Mesothelial cell of epicardium (in vitro differentiated cells): ENCODE results near the gene DIAPH2. TPM values are rescaled to one million over a fixed set of nuclear protein-coding genes. Genes with fewer than 3 reads are reported as not detected.

Experiments
- DNase-seq, 2 experiments: peaks; one replicate each; pipeline ENCODE4 v3.0.0; 2021; ENCODE audit warnings: low spot score in 2 of 2; ENCODE audit not compliant: unreplicated experiment in 2 of 2
- H3K27ac Mint-ChIP-seq: 2 replicates; pipeline ENCODE4 v1.8.0; 2021; ENCODE audit warnings: mixed read lengths
- H3K27me3 Mint-ChIP-seq: 2 replicates; pipeline ENCODE4 v1.8.0; 2021; ENCODE audit warnings: low read depth, mixed read lengths
- H3K36me3 Mint-ChIP-seq: 2 replicates; pipeline ENCODE4 v1.8.0; 2021; ENCODE audit warnings: mixed read lengths
- H3K4me1 Mint-ChIP-seq: 2 replicates; pipeline ENCODE4 v1.8.0; 2021; ENCODE audit warnings: mixed read lengths
- H3K4me3 Mint-ChIP-seq: 2 replicates; pipeline ENCODE4 v1.8.0; 2021; ENCODE audit warnings: mild to moderate bottlenecking, moderate library complexity, mixed read lengths
- H3K9me3 Mint-ChIP-seq: 2 replicates; pipeline ENCODE4 v1.8.0; 2021; ENCODE audit warnings: mixed read lengths
- total RNA-seq: library from RNA; stranded (reverse); gene quantifications from 3 replicates; pipeline ENCODE4 v1.2.1, GENCODE V29; 2021
- TF ChIP-seq, protein P1 (sequence below): fragments of 200-600 bp; sonication (generic); IDR thresholded peaks from one replicate; pipeline ENCODE4 v1.5.0; 2021; ENCODE audit warnings: antibody characterized with exemption; ENCODE audit not compliant: unreplicated experiment

The DIAPH2 gene
- total RNA-seq, 1 donor from 2014 or later = 19.2 TPM

DNA sequence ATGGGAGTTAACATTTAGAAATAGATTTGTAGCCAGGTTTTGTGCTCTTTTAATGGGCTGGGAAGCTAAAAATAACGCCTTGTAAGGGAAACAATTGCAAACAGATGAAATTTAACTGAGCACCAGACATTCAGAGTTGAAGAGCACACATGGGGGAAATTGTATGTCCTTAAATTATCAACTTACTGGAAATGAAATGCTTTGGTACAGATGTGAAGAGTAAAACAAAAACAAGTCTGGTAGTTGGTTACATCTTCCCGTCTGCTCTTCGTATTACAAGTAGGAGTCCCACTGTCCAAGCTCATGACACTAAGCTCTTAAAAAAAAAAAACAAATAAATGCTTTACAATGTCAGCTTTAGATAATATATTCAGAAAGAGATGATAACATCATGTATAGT is 139.5 kb downstream of the DIAPH2 start:
- Mint-ChIP-seq H3K9me3 (no peaks in the 10 kb centered on the region), H3K4me3 (no peak overlapping the region), H3K27me3 (no peaks in the 10 kb centered on the region), H3K4me1 (no peaks in the 10 kb centered on the region), H3K27ac (no peak overlapping the region), H3K36me3 (no peaks in the 10 kb centered on the region)
- no peak for DNase-seq
- TF ChIP-seq, protein P1, sequence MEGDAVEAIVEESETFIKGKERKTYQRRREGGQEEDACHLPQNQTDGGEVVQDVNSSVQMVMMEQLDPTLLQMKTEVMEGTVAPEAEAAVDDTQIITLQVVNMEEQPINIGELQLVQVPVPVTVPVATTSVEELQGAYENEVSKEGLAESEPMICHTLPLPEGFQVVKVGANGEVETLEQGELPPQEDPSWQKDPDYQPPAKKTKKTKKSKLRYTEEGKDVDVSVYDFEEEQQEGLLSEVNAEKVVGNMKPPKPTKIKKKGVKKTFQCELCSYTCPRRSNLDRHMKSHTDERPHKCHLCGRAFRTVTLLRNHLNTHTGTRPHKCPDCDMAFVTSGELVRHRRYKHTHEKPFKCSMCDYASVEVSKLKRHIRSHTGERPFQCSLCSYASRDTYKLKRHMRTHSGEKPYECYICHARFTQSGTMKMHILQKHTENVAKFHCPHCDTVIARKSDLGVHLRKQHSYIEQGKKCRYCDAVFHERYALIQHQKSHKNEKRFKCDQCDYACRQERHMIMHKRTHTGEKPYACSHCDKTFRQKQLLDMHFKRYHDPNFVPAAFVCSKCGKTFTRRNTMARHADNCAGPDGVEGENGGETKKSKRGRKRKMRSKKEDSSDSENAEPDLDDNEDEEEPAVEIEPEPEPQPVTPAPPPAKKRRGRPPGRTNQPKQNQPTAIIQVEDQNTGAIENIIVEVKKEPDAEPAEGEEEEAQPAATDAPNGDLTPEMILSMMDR = no peak

DNA sequence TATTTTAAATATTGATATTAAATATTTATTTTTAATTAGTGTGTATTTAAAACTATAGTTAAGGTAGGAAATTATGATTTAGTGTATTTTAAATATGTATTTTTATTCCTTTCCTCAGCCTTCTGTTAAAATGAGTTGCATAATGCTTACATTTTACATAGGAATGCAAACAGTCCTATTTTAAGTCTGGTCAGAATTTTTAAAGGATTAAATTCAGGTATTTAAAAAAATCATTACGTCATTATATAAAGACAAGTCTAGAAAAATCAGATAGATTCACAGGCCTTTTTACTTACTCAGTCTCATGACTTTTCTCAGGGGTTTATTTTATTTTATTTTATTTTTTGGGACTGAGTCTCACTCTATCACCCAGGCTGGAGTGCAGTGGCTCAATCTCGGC is 148.7 kb downstream of the DIAPH2 start:
- Mint-ChIP-seq H3K4me3 (no peak overlapping the region), H3K27me3 (no peaks in the 10 kb centered on the region), H3K9me3 (no peaks in the 10 kb centered on the region), H3K4me1 (peaks cover 10% of the 10 kb centered on the region), H3K27ac (no peak overlapping the region), H3K36me3 (no peaks in the 10 kb centered on the region)
- TF ChIP-seq, protein P1 = no peak
- DNase-seq = no peak

DNA sequence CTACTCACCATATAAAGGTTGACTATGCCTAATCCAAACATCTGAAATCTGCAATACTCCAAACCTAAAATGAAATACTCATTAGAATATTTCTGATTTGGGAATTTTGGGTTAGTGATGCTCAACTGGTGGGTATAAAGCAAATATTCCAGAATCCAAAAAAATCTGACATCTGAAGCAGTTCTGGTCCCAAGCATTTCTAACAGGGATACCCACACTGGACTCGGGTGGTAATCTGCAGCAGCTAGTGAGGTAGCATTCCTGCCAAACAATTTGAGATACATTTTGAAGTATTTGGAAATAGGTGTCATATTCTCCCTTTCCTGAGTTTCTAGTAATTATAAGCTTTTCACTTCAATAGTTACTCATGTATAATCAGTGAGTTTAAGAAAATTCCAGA is 149.5 kb downstream of the DIAPH2 start:
- no peak overlapping the region for H3K27ac Mint-ChIP-seq
- no peaks in the 10 kb centered on the region for H3K36me3 Mint-ChIP-seq
- DNase-seq = no peak
- H3K4me3 Mint-ChIP-seq = no peak overlapping the region
- peaks cover 17% of the 10 kb centered on the region for H3K4me1 Mint-ChIP-seq
- H3K9me3 Mint-ChIP-seq = no peaks in the 10 kb centered on the region
- TF ChIP-seq, protein P1 = no peak
- H3K27me3 Mint-ChIP-seq = no peaks in the 10 kb centered on the region

DNA sequence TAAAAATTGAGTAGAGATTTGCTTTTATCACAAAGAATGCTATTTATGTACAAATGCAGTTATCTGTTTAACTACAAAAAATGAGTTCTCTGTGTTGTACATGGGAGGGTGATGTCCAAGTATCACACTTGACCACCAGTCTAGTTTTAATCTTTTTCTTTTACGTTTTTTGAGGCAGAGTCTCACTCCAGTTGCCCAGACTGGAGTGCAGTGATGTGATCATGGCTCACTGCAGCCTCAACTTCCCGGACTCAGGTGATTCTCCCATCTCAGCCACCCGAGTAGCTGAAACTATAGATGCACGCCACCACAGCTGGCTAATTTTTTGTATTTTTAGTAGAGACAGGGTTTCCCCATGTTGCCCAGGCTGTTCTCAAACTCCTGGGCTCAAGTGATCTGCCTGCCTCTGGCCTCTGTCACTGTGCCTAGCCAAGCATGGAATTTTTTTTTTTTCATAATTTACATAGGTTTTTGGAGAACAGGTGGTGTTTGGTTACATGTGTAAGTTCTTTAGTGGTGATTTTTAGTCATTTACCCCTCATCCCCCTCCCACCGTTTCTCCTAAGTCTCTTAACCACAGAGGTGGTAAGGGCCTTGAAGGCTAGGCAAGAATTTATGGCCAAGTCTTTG is 151.1 kb downstream of the DIAPH2 start:
- Mint-ChIP-seq H3K27me3 (no peaks in the 10 kb centered on the region), H3K36me3 (no peaks in the 10 kb centered on the region), H3K9me3 (no peaks in the 10 kb centered on the region), H3K4me1 (peaks cover 18% of the 10 kb centered on the region), H3K4me3 (no peak overlapping the region), H3K27ac (no peak overlapping the region)
- TF ChIP-seq, protein P1 = no peak
- DNase-seq = no peak

DNA sequence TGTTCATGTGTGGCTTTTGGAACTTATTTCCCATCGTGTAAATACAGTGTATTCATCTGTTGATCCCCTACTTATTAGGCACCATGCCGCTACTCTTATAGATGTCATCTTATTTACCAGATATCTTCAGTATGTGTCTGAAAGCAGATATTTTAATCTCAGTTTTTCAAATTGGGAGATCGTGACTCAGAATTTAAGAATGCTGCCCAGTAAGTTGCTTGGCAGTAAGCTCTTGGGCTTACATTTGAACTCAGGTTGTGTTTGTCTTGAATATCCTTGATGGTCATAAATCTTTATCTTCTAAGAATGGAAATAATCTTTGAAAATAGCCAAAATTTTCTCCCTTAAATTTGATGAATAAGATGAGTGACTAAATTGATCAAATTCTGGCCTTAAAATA is 153.2 kb downstream of the DIAPH2 start:
- no peaks in the 10 kb centered on the region for H3K9me3 Mint-ChIP-seq
- DNase-seq = no peak
- TF ChIP-seq, protein P1 = no peak

DNA sequence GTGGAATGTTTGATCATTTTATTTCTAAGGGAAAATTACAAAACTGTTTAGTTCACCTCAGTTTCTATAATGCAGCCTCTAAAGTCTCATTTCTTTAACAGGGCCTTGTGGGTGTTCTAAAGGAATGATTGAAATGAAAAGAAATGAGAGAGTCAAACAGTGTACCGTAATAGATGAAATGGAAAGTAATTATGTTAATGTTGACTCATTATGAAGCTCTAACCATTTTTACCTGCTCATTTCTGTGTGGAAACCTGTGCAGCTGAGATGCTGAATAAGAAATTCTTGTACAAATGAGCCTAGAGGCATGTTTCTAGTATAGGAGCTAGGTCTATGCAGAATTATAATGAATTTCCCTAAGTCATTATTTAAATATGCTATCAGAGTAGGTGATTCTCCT is 153.9 kb downstream of the DIAPH2 start:
- no peak overlapping the region for H3K27ac Mint-ChIP-seq
- no peaks in the 10 kb centered on the region for H3K9me3 Mint-ChIP-seq
- H3K4me1 Mint-ChIP-seq = peaks cover 18% of the 10 kb centered on the region
- H3K36me3 Mint-ChIP-seq = no peaks in the 10 kb centered on the region
- TF ChIP-seq, protein P1 = no peak
- no peaks in the 10 kb centered on the region for H3K27me3 Mint-ChIP-seq
- H3K4me3 Mint-ChIP-seq = no peak overlapping the region
- DNase-seq = no peak

More for the DNA sequence above, 153.2 kb downstream of the DIAPH2 start:
- H3K4me1 Mint-ChIP-seq = peaks cover 18% of the 10 kb centered on the region
- H3K27ac Mint-ChIP-seq = no peak overlapping the region
- no peaks in the 10 kb centered on the region for H3K36me3 Mint-ChIP-seq
- no peak overlapping the region for H3K4me3 Mint-ChIP-seq
- no peaks in the 10 kb centered on the region for H3K27me3 Mint-ChIP-seq
